Measurements from ENCODE around the gene MAGI1.

DNA sequence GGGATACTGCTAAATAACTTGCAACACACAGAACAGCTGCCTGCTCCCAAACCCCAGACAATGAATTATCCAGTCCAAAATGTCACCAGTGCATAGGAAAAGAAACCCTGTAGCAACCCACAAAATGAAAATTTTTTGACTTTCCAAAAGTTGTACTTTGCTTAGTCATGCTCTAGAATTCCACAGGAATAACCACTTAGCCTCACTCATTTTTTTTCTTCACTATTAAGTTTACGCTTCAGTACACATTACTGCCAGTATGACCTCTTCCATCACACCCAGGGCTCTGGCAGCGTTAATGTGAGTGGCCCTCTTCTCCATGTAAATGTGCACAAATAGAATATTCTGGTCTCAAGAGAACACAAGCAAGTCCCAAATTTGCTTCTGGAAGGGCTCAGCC lies 259.8 kb downstream of the MAGI1 start:
- TF ChIP-seq ZNF317 (CRISPR knock-in tag; IDR thresholded peaks at IDR 0.05; ENCODE audit: borderline replicate concordance, low read depth) (no peak), JAZF1 (CRISPR knock-in tag; IDR thresholded peaks at IDR 0.05) (no peak), RELA (CRISPR knock-in tag; IDR thresholded peaks at IDR 0.05; ENCODE audit: borderline replicate concordance) (no peak), ETV6 (CRISPR knock-in tag; IDR thresholded peaks at IDR 0.05) (no peak)
- TF ChIP-seq, protein P1, sequence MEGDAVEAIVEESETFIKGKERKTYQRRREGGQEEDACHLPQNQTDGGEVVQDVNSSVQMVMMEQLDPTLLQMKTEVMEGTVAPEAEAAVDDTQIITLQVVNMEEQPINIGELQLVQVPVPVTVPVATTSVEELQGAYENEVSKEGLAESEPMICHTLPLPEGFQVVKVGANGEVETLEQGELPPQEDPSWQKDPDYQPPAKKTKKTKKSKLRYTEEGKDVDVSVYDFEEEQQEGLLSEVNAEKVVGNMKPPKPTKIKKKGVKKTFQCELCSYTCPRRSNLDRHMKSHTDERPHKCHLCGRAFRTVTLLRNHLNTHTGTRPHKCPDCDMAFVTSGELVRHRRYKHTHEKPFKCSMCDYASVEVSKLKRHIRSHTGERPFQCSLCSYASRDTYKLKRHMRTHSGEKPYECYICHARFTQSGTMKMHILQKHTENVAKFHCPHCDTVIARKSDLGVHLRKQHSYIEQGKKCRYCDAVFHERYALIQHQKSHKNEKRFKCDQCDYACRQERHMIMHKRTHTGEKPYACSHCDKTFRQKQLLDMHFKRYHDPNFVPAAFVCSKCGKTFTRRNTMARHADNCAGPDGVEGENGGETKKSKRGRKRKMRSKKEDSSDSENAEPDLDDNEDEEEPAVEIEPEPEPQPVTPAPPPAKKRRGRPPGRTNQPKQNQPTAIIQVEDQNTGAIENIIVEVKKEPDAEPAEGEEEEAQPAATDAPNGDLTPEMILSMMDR (IDR thresholded peaks at IDR 0.05): no peak
- TF ChIP-seq, protein P2, sequence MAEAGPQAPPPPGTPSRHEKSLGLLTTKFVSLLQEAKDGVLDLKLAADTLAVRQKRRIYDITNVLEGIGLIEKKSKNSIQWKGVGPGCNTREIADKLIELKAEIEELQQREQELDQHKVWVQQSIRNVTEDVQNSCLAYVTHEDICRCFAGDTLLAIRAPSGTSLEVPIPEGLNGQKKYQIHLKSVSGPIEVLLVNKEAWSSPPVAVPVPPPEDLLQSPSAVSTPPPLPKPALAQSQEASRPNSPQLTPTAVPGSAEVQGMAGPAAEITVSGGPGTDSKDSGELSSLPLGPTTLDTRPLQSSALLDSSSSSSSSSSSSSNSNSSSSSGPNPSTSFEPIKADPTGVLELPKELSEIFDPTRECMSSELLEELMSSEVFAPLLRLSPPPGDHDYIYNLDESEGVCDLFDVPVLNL (CRISPR knock-in tag; IDR thresholded peaks at IDR 0.05; ENCODE audit: borderline replicate concordance, low read depth): no peak
- TF ChIP-seq, protein P3, sequence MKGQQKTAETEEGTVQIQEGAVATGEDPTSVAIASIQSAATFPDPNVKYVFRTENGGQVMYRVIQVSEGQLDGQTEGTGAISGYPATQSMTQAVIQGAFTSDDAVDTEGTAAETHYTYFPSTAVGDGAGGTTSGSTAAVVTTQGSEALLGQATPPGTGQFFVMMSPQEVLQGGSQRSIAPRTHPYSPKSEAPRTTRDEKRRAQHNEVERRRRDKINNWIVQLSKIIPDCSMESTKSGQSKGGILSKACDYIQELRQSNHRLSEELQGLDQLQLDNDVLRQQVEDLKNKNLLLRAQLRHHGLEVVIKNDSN (CRISPR knock-in tag; IDR thresholded peaks at IDR 0.05): no peak

Data from WTC11 (cell line).